Measurements from ENCODE around the gene DSP. TPM values are rescaled to one million over a fixed set of nuclear protein-coding genes. Genes with fewer than 3 reads are reported as not detected.

Gene DSP
- total RNA-seq, 2 experiments from 2014 or later = 0.06 TPM; not detected in 1

GRCh38 chr6:7526755-7527154 is 14.7 kb upstream of the DSP start:
- no peak overlapping the region for H2AFZ ChIP-seq (ENCODE audit: low read length)
- ChIA-PET CTCF (ENCODE audit: unreplicated experiment) (no interaction called here), POLR2A (no interaction called here)
- H3K4me1 ChIP-seq (ENCODE audit: insufficient read depth, low read length, poor library complexity, severe bottlenecking) = peaks cover 10% of the 10 kb centered on the region
- no peaks in the 10 kb centered on the region for H3K9me3 ChIP-seq (ENCODE audit: low read length)
- no peaks in the 10 kb centered on the region for H3K9me2 ChIP-seq (ENCODE audit: insufficient read depth, low read length)
- BruUV-seq (replicated peaks) = no TSS peak
- H4K20me1 ChIP-seq (ENCODE audit: insufficient read depth, low read length) = no peaks in the 10 kb centered on the region
- no peak for DNase-seq (ENCODE audit: low spot score)
- intact Hi-C loops (cut with micrococcal nuclease; ENCODE audit: unreplicated experiment) = no loop called here
- H3K27ac ChIP-seq (ENCODE audit: low read depth, low read length, poor library complexity, severe bottlenecking) = no peak overlapping the region
- H3K4me3 ChIP-seq (ENCODE audit: low read depth, low read length, poor library complexity, severe bottlenecking) = no peak overlapping the region
- no peak for TF ChIP-seq CTCF (conservative IDR thresholded peaks at IDR 0.05; ENCODE audit: low read length)
- TF ChIP-seq EZH2phosphoT487 (IDR thresholded peaks at IDR 0.05; ENCODE audit: borderline replicate concordance, low read depth, low read length) = no peak
- no peaks in the 10 kb centered on the region for H3K79me2 ChIP-seq (ENCODE audit: insufficient read depth, low read depth, low read length)
- no peak overlapping the region for H3K4me2 ChIP-seq (ENCODE audit: low read length)
- H3K36me3 ChIP-seq (ENCODE audit: insufficient read depth, low read length) = no peaks in the 10 kb centered on the region

GRCh38 chr6:7528565-7528964 is 12.9 kb upstream of the DSP start:
- BruUV-seq (replicated peaks) = no TSS peak
- Histone ChIP-seq H2AFZ (ENCODE audit: low read length) (no peak overlapping the region), H3K27ac (ENCODE audit: low read depth, low read length, poor library complexity, severe bottlenecking) (no peak overlapping the region), H4K20me1 (ENCODE audit: insufficient read depth, low read length) (no peaks in the 10 kb centered on the region), H3K4me2 (ENCODE audit: low read length) (no peak overlapping the region), H3K79me2 (ENCODE audit: insufficient read depth, low read depth, low read length) (no peaks in the 10 kb centered on the region), H3K9me3 (ENCODE audit: low read length) (no peaks in the 10 kb centered on the region), H3K9me2 (ENCODE audit: insufficient read depth, low read length) (no peaks in the 10 kb centered on the region), H3K4me3 (ENCODE audit: low read depth, low read length, poor library complexity, severe bottlenecking) (no peak overlapping the region), H3K4me1 (ENCODE audit: insufficient read depth, low read length, poor library complexity, severe bottlenecking) (no peaks in the 10 kb centered on the region), H3K36me3 (ENCODE audit: insufficient read depth, low read length) (no peaks in the 10 kb centered on the region)
- TF ChIP-seq CTCF (conservative IDR thresholded peaks at IDR 0.05; ENCODE audit: low read length) = no peak
- TF ChIP-seq EZH2phosphoT487 (IDR thresholded peaks at IDR 0.05; ENCODE audit: borderline replicate concordance, low read depth, low read length) = no peak
- ChIA-PET POLR2A (interaction anchor here (0.6 kb wide), 1 partner anchor 10 kb away, joined by 5 read pairs; no protein-coding TSS in a partner anchor), CTCF (ENCODE audit: unreplicated experiment) (no interaction called here)
- no peak for DNase-seq (ENCODE audit: low spot score)
- intact Hi-C loops (cut with micrococcal nuclease; ENCODE audit: unreplicated experiment) = no loop called here

- no peaks in the 10 kb centered on the region for H3K9me2 ChIP-seq (ENCODE audit: insufficient read depth, low read length)
- no TSS peak for BruUV-seq (replicated peaks)
- CTCF ChIA-PET (ENCODE audit: unreplicated experiment) = no interaction called here
- no peak overlapping the region for H3K4me2 ChIP-seq (ENCODE audit: low read length)
- no peak for DNase-seq (ENCODE audit: low spot score)
- intact Hi-C loops (cut with micrococcal nuclease; ENCODE audit: unreplicated experiment) = no loop called here
- no peaks in the 10 kb centered on the region for H3K79me2 ChIP-seq (ENCODE audit: insufficient read depth, low read depth, low read length)
- POLR2A ChIA-PET = no interaction called here
- no peaks in the 10 kb centered on the region for H3K4me1 ChIP-seq (ENCODE audit: insufficient read depth, low read length, poor library complexity, severe bottlenecking)
- no peak overlapping the region for H3K27ac ChIP-seq (ENCODE audit: low read depth, low read length, poor library complexity, severe bottlenecking)
- no peaks in the 10 kb centered on the region for H4K20me1 ChIP-seq (ENCODE audit: insufficient read depth, low read length)
- no peak overlapping the region for H3K4me3 ChIP-seq (ENCODE audit: low read depth, low read length, poor library complexity, severe bottlenecking)
- TF ChIP-seq CTCF (conservative IDR thresholded peaks at IDR 0.05; ENCODE audit: low read length) = no peak
- TF ChIP-seq EZH2phosphoT487 (IDR thresholded peaks at IDR 0.05; ENCODE audit: borderline replicate concordance, low read depth, low read length) = no peak
- H3K9me3 ChIP-seq (ENCODE audit: low read length) = no peaks in the 10 kb centered on the region
- no peaks in the 10 kb centered on the region for H3K36me3 ChIP-seq (ENCODE audit: insufficient read depth, low read length)
- H2AFZ ChIP-seq (ENCODE audit: low read length) = no peak overlapping the region
Measured at GRCh38 chr6:7529141-7529540, 12.3 kb upstream of the DSP start.

All from OCI-LY7 (cell line).